SU-DHL-6 (cell line): Measurements from ENCODE around the gene AMBP.

Experiments
- H2AFZ ChIP-seq: fragments of 200-600 bp; sonication (generic); 2 replicates; pipeline ENCODE4 v1.6.1; 2014; ENCODE audit warnings: low read depth, mild to moderate bottlenecking, moderate library complexity, mixed read lengths, antibody characterized with exemption, low read length; ENCODE audit not compliant: severe bottlenecking
- H3F3A ChIP-seq: fragments of 200-600 bp; shearing (Covaris generic); 2 replicates; pipeline ENCODE4 v1.6.0; 2016; ENCODE audit warnings: antibody characterized with exemption, mild to moderate bottlenecking; ENCODE audit not compliant: insufficient read depth
- H3K27ac ChIP-seq: fragments of 200-600 bp; sonication (generic); 2 replicates; pipeline ENCODE4 v1.5.1; 2016; ENCODE audit warnings: low read depth, mild to moderate bottlenecking, low read length, moderate library complexity, mixed read lengths
- H3K27me3 ChIP-seq: fragments of 200-600 bp; sonication (generic), shearing (Covaris generic); 2 replicates; pipeline ENCODE4 v1.6.0; 2014; ENCODE audit warnings: mild to moderate bottlenecking, low read length
- H3K36me3 ChIP-seq: fragments of 200-600 bp; sonication (generic); 2 replicates; pipeline ENCODE4 v1.6.1; 2014; ENCODE audit warnings: mild to moderate bottlenecking, low read length, mixed read lengths
- H3K4me2 ChIP-seq: fragments of 300-600, 200-600 bp; shearing (Covaris generic), sonication (generic); 2 replicates; pipeline ENCODE4 v1.6.0; 2014; ENCODE audit warnings: low read length, low read depth, mild to moderate bottlenecking; ENCODE audit not compliant: poor library complexity, severe bottlenecking
- H3K4me3 ChIP-seq: fragments of 200-600 bp; sonication (generic); 2 replicates; pipeline ENCODE4 v1.5.1; 2014; ENCODE audit warnings: antibody characterized with exemption, low read length, mild to moderate bottlenecking, mixed read lengths; ENCODE audit not compliant: insufficient read depth, poor library complexity, severe bottlenecking
- H3K79me2 ChIP-seq: fragments of 200-600 bp; sonication (generic); 2 replicates; pipeline ENCODE4 v1.6.1; 2014; ENCODE audit warnings: mild to moderate bottlenecking, low read length, moderate library complexity; ENCODE audit not compliant: insufficient read depth
- H3K9ac ChIP-seq: fragments of 200-600 bp; sonication (generic); 2 replicates; pipeline ENCODE4 v1.7.0; 2014; ENCODE audit warnings: mild to moderate bottlenecking, low read length
- H3K9me2 ChIP-seq: fragments of 200-600 bp; sonication (generic); replicated peaks from 2 replicates; pipeline ENCODE4 v1.6.1; 2014; ENCODE audit warnings: low read length; ENCODE audit not compliant: insufficient read depth
- H3K9me3 ChIP-seq: fragments of 200-600 bp; sonication (generic); 2 replicates; pipeline ENCODE4 v1.6.1; 2014; ENCODE audit warnings: low read length, mixed read lengths; ENCODE audit not compliant: insufficient read depth
- H4K20me1 ChIP-seq: fragments of 200-600 bp; sonication (generic); 2 replicates; pipeline ENCODE4 v1.6.1; 2014; ENCODE audit warnings: low read depth, mild to moderate bottlenecking, antibody characterized with exemption, low read length, moderate library complexity, mixed read lengths
- CTCF ChIP-seq: fragments of 200-600 bp; sonication (generic); IDR thresholded peaks from one replicate; pipeline ENCODE4 v1.5.1; 2017; ENCODE audit warnings: antibody characterized with exemption, mild to moderate bottlenecking, low read length, moderate library complexity; ENCODE audit not compliant: insufficient read depth, poor library complexity, severe bottlenecking
- EZH2phosphoT487 ChIP-seq: fragments of 200-600 bp; sonication (generic), shearing (Covaris generic); conservative IDR thresholded peaks from 2 replicates; pipeline ENCODE4 v1.6.1; 2018; ENCODE audit warnings: mild to moderate bottlenecking, antibody characterized with exemption, low read length, moderate library complexity, mixed read lengths

The AMBP gene

GRCh38 chr9:114070188-114071103, 7.7 kb downstream of the AMBP start:
- Histone ChIP-seq H3K36me3 (no peaks in the 10 kb centered on the region), H2AFZ (no peak overlapping the region), H3F3A (no peaks in the 10 kb centered on the region), H3K4me3 (no peak overlapping the region), H3K9ac (no peak overlapping the region), H3K79me2 (no peaks in the 10 kb centered on the region), H3K9me2 (no peaks in the 10 kb centered on the region), H3K27ac (no peak overlapping the region), H4K20me1 (no peaks in the 10 kb centered on the region), H3K4me2 (no peak overlapping the region), H3K9me3 (no peaks in the 10 kb centered on the region; the same call in 1 of the 2 replicates), H3K27me3 (no peaks in the 10 kb centered on the region)
- TF ChIP-seq CTCF (no peak), EZH2phosphoT487 (no peak)

- Histone ChIP-seq H2AFZ (no peak overlapping the region), H3K9me2 (no peaks in the 10 kb centered on the region), H3K27me3 (no peaks in the 10 kb centered on the region), H3K9ac (no peak overlapping the region), H3K9me3 (no peaks in the 10 kb centered on the region; the same call in 1 of the 2 replicates), H4K20me1 (no peaks in the 10 kb centered on the region), H3K4me3 (no peak overlapping the region), H3K4me2 (no peak overlapping the region), H3F3A (no peaks in the 10 kb centered on the region), H3K79me2 (no peaks in the 10 kb centered on the region), H3K36me3 (no peaks in the 10 kb centered on the region), H3K27ac (no peak overlapping the region)
- no peak for TF ChIP-seq CTCF
- TF ChIP-seq EZH2phosphoT487 = no peak
These were observed 8.5 kb downstream of the AMBP start for GRCh38 chr9:114069476-114070187.

- H3K27ac ChIP-seq = no peak overlapping the region
- H3K79me2 ChIP-seq = no peaks in the 10 kb centered on the region
- no peak overlapping the region for H2AFZ ChIP-seq
- H3K9ac ChIP-seq = no peak overlapping the region
- H3F3A ChIP-seq = no peaks in the 10 kb centered on the region
- no peak overlapping the region for H3K4me3 ChIP-seq
- H4K20me1 ChIP-seq = no peaks in the 10 kb centered on the region
- TF ChIP-seq EZH2phosphoT487 (no peak), CTCF (no peak)
- no peak overlapping the region for H3K4me2 ChIP-seq
- no peaks in the 10 kb centered on the region for H3K9me2 ChIP-seq
- H3K9me3 ChIP-seq = no peaks in the 10 kb centered on the region
- H3K36me3 ChIP-seq = no peaks in the 10 kb centered on the region
- H3K27me3 ChIP-seq = no peaks in the 10 kb centered on the region
These were observed 12.8 kb downstream of the AMBP start for GRCh38 chr9:114065304-114065703.
